Naive thymus-derived CD8-positive, alpha-beta T cell (primary cell): ENCODE measurements around the gene LSM14A. TPM values are rescaled to one million over a fixed set of nuclear protein-coding genes. Genes with fewer than 3 reads are reported as not detected.
"Not testable (repeated sequence)": the region's sequence is repeated elsewhere in the genome, so short reads cannot be mapped to it uniquely, and the experiment has no call there.

ENCODE experiments used
- ATAC-seq, 2 donors: fragments of 150-1000 bp; cut with Tn5 transposase in 1 of 2; sonication (Bioruptor Pico), chemical (Tn5 transposase) in 1 of 2; 1 replicate in 1 of 2; 2 replicates in 1 of 2; pipeline ENCODE4 v1.10.0; 2021; ENCODE audit warnings: mild to moderate bottlenecking in 2 of 2, moderate library complexity in 2 of 2
- POLR2A ChIA-PET: fragments of 350-600 bp; sonication (Branson Sonifier 250); formaldehyde crosslinking; loops from one replicate; lab custom pipeline; 2021; ENCODE audit warnings: antibody characterized with exemption; lab: Charles Lee
- DNase-seq, 10 donors: peaks; one replicate each; pipeline versions ENCODE4 v3.0.0 to v3.0.0-alpha.2; 2020 to 2022
- H3K27ac Mint-ChIP-seq, 10 donors: one replicate each; pipeline ENCODE4 v1.8.0; 2020 to 2022; ENCODE audit warnings: mild to moderate bottlenecking in 10 of 10, mixed read lengths in 10 of 10, moderate library complexity in 4 of 10, inconsistent platforms in 1 of 10
- H3K27me3 Mint-ChIP-seq, 5 donors: one replicate each; pipeline ENCODE4 v1.8.0; 2021 to 2022; ENCODE audit warnings: mixed read lengths in 5 of 5
- H3K36me3 Mint-ChIP-seq, 3 donors: one replicate each; pipeline ENCODE4 v1.8.0; 2020 to 2022; ENCODE audit warnings: mixed read lengths in 3 of 3, mild to moderate bottlenecking in 2 of 3, inconsistent platforms in 1 of 3
- H3K4me1 Mint-ChIP-seq, 4 donors: one replicate each; pipeline ENCODE4 v1.8.0; 2021 to 2022; ENCODE audit warnings: mixed read lengths in 4 of 4
- H3K4me3 Mint-ChIP-seq, 10 donors: one replicate each; pipeline ENCODE4 v1.8.0; 2020 to 2022; ENCODE audit warnings: mild to moderate bottlenecking in 10 of 10, mixed read lengths in 10 of 10, moderate library complexity in 6 of 10, inconsistent platforms in 1 of 10
- H3K9me3 Mint-ChIP-seq, 9 donors: one replicate each; pipeline ENCODE4 v1.8.0; 2020 to 2022; ENCODE audit warnings: mixed read lengths in 9 of 9, mild to moderate bottlenecking in 3 of 9, inconsistent platforms in 1 of 9, moderate library complexity in 1 of 9
- polyA plus RNA-seq, 3 donors: library from polyadenylated mRNA; unstranded; fragments of 300-500 nt; fragmentation: Illumina TruSeq; gene quantifications; one replicate each; pipeline ENCODE4 v1.2.3, GENCODE V29; 2021
- total RNA-seq, 8 experiments: library from RNA in 2 of 8; stranded (reverse) in 2 of 8; gene quantifications; one replicate each; pipeline ENCODE4 v1.2.3 and lab custom pipeline; 2021 to 2026

The LSM14A gene
- total and polyA plus RNA-seq, 5 experiments from 2014 or later = 163 to 209 (median 193) TPM

DNA sequence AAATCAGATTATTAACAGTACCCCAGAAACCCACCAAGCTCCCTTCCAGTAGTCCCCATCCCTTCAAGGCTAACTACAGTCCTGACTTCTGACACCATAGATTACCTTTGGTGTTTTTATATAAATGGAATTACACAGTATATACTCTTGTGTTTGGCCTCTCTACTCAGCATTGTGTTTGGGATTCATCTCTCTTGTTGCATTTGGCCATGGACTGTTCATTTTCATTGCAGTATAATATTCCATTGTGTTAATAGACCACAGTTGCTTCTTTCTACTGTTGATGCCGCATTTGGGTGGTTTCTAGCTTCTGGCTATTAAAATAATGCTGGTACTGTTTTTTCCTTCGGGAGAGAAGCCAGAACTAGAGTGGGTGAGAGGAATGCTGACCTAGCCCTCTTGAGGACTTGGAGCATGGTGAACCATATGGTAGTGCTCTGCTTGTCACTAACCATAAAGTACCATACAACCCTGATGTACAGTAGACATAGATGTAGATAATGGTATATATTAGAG lies 63.2 kb downstream of the LSM14A start:
- no peaks in the 10 kb centered on the region for H3K9me3 Mint-ChIP-seq
- peaks cover 0 to 5% (median 0%) of the 10 kb centered on the region in 3 donors for H3K36me3 Mint-ChIP-seq
- no peak for DNase-seq
- peaks cover 12 to 26% (median 19%) of the 10 kb centered on the region in 4 donors for H3K4me1 Mint-ChIP-seq
- H3K27ac Mint-ChIP-seq = peak overlapping the region in 4 of 10 donors; percentile 4 to 59 (median 34)
- no peak overlapping the region for H3K4me3 Mint-ChIP-seq
- no peak for ATAC-seq
- no peaks in the 10 kb centered on the region for H3K27me3 Mint-ChIP-seq
- POLR2A ChIA-PET = no interaction called here

DNA sequence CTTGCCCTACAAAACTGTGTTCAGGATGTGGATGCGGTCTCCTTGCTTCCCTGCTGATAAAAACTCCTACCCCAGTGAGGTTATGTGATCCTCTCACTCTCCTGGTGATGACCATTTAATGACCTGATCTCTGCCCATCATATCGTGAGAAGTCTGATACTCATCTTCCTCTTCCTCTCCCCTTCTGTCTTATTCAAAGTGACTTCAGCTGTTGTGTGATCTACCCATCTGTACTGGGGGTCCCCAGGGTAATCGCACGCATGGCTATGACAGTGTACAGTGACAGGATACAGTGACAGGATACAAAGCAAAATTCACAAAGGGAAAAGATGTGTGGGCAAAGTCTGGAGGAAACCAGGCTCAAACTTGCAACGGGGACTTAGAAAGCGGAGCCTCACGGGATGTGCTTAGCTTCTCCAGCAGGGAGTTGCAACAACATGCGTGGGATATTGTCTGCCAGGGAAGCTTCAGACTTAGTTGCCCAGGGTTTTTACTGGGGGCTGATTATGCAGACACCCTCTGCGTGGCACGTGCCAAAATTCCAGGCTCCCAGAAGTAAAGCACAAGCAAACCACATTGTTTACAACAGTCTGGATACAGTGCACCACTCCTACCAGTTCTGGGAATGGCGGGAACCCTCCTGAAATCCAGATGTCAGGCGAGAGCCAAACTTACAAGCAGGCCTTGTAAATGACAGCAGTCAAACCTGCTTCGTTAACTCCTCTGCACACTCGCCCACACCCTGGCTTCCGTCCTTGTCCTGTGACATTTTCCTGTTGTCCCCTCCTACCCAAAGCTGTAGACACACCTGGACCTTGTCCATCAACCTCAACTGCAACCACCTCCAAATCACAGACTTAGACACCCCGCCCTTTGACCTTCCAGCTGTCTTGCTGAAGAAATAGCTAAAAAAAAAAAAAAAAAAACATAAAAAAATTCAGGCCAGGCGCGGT lies 64.0 kb downstream of the LSM14A start:
- Mint-ChIP-seq H3K27ac (peak overlapping the region in 2 of 10 donors; percentile 33 to 48), H3K9me3 (no peaks in the 10 kb centered on the region), H3K27me3 (no peaks in the 10 kb centered on the region), H3K4me1 (peaks cover 10 to 20% (median 19%) of the 10 kb centered on the region in 4 donors), H3K4me3 (no peak overlapping the region), H3K36me3 (peaks cover 0 to 4% (median 0%) of the 10 kb centered on the region in 3 donors)
- no peak for ATAC-seq
- DNase-seq = no peak
- POLR2A ChIA-PET = interaction anchor here (0.6 kb wide), 1 partner anchor 34 kb away, joined by 5 read pairs; no protein-coding TSS in a partner anchor

DNA sequence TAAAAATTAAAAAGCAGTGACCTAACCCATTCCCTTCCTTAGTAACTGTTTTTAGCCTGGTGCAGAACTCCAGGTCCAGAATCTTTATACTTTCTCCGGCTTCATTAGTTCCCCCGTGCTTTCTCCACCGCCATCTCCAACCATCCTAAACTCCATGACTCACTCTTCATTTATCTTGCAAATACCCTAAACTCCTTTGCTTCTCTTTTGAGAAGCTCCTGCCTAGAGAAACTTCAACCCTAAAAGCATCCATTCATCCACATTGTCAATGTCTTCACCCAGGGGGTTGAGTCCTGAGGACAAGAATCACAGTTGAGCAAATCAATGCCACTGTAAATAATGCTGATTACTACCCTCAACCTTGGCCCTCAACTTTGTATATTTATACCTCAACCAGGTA lies 65.0 kb downstream of the LSM14A start:
- Mint-ChIP-seq H3K4me1 (peaks cover 9 to 23% (median 17%) of the 10 kb centered on the region in 4 donors), H3K4me3 (no peak overlapping the region), H3K27ac (peak overlapping the region in 3 of 10 donors; percentile 6 to 17 (median 11)), H3K36me3 (peaks cover 0 to 4% (median 0%) of the 10 kb centered on the region in 3 donors), H3K9me3 (no peaks in the 10 kb centered on the region), H3K27me3 (no peaks in the 10 kb centered on the region)
- DNase-seq (no peak), ATAC-seq (no peak)
- POLR2A ChIA-PET = interaction anchor here (0.6 kb wide), 1 partner anchor 110 kb away, joined by 3 read pairs; no protein-coding TSS in a partner anchor

DNA sequence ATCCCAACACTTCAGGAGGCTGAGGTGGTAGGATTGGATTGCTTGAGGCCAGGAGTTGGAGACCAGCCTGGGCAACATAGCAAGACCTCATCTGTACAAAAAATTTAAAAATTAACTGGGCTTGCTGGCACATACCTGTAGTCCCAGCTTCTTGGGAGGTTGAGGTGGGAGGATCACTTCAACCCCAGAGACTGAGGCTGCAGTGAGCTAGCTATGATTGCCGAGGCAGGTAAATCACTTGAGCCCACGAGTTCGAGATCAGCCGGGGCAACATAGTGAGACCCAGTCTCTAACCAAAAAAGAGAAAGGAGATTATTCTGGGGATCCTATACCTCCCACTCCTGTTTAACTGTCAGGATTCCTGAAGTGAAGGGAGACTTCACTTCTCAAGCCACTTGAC lies 65.6 kb downstream of the LSM14A start:
- no peak for DNase-seq
- POLR2A ChIA-PET = interaction anchor here (0.6 kb wide), 1 partner anchor 111 kb away, joined by 3 read pairs; no protein-coding TSS in a partner anchor
- H3K4me1 Mint-ChIP-seq = peaks cover 7 to 16% (median 10%) of the 10 kb centered on the region in 4 donors
- peak overlapping the region in 1 of 10 donors; percentile 61 for H3K27ac Mint-ChIP-seq
- no peaks in the 10 kb centered on the region for H3K27me3 Mint-ChIP-seq
- H3K36me3 Mint-ChIP-seq = peaks cover 0 to 3% (median 0%) of the 10 kb centered on the region in 3 donors
- H3K4me3 Mint-ChIP-seq = no peak overlapping the region
- no peak for ATAC-seq
- H3K9me3 Mint-ChIP-seq = no peaks in the 10 kb centered on the region

DNA sequence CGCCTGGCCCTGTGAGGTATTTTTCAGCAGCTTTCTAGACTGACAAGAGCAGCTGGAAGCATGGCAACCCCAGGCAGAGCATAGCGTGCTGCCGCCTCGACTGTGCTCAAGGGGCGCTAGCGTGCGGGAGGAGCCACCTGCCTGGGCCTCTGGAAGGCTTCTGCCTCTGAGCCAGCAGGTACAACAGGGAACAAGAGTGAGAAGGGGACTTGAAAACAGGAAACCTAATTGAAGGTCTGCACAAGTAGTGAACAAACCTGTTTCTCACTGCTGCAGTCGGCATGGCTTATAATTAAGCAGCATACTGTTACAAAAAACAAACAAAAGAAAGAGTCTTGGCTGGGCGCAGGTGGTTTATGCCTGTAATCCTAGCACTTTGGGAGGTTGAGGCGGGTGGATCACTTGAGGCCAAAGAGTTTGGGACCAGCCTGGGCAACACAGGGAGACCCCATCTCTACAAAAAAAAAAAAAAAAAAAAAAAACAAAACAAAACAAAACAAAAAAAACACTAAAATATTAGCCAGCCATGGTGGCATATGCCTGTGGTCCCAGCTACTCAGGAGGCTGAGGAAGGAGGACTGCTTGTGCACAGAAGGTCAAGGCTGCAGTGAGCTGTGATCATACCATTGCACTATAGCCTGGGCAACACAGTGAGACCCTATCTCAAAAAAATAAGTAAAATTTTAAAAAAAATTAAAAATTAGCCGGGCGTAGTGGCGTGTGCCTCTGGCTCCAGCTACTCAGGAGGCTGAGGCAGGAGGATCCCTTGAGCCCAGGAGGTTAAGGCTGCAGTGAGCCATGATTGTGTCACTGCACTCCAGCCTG lies 69.4 kb downstream of the LSM14A start:
- DNase-seq = no peak
- no peaks in the 10 kb centered on the region for H3K27me3 Mint-ChIP-seq
- H3K4me1 Mint-ChIP-seq = peaks cover 0 to 9% (median 5%) of the 10 kb centered on the region in 4 donors

DNA sequence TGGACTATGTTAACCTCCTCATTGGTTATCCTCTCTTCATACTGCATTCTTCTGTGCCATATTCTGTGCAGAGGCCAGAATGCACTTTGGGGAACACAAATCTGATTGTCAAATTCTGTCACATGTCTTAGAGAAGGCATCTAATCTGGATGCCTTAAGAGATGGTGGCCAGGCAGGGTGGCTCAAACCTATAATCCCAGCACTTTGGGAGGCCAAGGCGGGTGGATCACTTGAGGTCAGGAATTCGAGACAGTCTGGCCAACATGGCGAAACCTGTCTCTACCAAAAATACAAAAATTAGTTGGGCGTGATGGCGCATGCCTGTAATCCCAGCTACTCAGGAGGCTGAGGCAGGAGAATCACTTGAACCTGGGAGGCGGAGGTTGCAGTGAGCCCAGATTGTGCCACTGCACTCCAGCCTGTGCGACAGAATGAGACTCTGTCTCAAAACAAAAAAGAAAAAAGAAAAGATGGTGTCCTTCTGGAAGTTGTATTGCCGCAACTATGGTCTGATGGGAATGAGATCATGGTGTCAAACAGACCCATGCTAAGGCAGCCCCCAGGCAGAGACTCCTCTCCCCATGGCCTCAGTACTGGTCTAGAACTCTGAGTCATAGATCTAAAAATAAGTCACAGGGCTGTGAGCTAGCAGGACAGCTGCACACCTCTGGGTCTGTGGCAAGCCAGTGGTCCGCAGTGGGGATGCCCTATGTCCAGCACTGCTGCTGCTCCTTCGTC lies 71.0 kb downstream of the LSM14A start:
- H3K4me1 Mint-ChIP-seq, DNase-seq, H3K4me3 Mint-ChIP-seq, H3K27ac Mint-ChIP-seq, H3K9me3 Mint-ChIP-seq, H3K36me3 Mint-ChIP-seq, H3K27me3 Mint-ChIP-seq, ATAC-seq: not testable (repeated sequence)
- POLR2A ChIA-PET = interaction anchor here (0.7 kb wide), 1 partner anchor 51 kb away, joined by 6 read pairs; no protein-coding TSS in a partner anchor

More for the DNA sequence above, 69.4 kb downstream of the LSM14A start:
- Mint-ChIP-seq H3K27ac (peak overlapping the region in 3 of 10 donors; percentile 55 to 75 (median 55)), H3K9me3 (no peaks in the 10 kb centered on the region), H3K4me3 (no peak overlapping the region), H3K36me3 (peaks cover 0 to 3% (median 0%) of the 10 kb centered on the region in 3 donors)
- ATAC-seq = peak; percentile 44 to 47
- POLR2A ChIA-PET = interaction anchor here (0.7 to 1.4 kb wide), 2 partner anchors 24 to 186 kb away, joined by 3 to 10 read pairs; no protein-coding TSS in a partner anchor

DNA sequence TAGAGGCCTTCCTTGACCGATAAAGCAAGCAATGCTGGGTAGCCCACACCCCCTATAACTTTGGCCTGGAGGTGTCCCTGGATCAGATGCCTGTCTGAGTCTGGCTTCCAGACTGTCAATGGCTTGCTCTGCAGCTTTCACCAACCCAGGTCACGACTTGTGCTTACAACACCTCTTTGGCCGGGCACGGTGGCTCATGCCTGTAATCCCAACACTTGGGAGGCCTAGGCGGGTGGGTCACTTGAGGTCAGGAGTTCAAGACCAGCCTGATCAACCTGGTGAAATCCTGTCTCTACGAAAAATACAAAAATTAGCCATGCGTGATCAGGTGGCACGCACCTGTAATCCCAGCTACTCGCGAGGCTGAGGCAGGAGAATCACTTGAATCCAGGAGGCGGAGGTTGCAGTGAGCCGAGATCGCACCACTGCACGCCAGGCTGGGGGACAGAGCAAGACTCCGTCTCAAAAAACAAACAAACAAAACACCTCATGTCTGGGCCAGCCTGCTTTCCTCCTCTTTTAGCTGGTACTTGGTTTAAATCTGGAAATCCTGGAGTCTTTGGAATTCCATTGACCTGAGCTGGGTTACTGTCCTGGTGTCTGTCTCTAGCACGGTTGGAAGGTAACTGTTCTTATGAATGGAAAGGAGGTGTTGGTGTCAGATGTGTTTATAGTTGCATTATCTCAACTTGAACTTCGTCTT lies 71.7 kb downstream of the LSM14A start:
- H3K4me1 Mint-ChIP-seq = peaks cover 0 to 4% (median 3%) of the 10 kb centered on the region in 4 donors
- H3K27ac Mint-ChIP-seq = no peak overlapping the region
- ATAC-seq = no peak
- no peaks in the 10 kb centered on the region for H3K36me3 Mint-ChIP-seq
- H3K4me3 Mint-ChIP-seq = no peak overlapping the region
- no peak for DNase-seq
- H3K27me3 Mint-ChIP-seq = no peaks in the 10 kb centered on the region
- POLR2A ChIA-PET = interaction anchor here (1.4 kb wide), 1 partner anchor 121 kb away, joined by 3 read pairs; the partner anchor contains the start of gene GPI
- no peaks in the 10 kb centered on the region for H3K9me3 Mint-ChIP-seq

DNA sequence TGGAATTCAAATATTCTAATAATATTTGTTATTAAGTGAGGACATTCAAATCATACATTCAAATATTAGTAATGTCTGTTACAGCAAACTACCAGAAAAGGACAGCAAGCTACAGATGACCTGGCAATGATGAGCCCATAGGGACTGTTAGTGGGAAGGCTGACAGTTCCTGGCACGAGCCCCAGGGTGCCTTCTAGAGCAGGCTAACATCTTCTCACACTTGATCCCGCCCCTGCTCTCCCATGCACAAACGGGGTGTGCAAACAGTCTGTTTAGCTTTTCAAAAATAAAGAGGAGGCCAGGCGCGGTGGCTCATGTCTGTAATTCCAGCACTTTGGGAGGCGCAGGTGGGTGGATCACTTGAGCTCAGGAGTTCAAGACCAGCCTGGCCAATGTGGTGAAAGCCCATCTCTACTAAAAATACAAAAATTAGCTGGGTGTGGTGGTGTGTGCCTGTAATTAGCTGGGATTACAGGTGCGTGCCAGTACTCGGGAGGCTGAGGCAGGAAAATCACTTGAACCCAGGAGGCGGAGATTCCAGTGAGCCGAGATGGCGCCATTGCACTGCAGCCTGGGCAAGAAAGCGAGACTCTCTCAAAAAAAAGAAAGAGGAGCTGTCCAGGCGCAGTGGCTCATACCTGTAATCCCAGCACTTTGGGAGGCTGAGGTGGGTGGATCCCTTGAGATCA lies 72.5 kb downstream of the LSM14A start:
- H3K27me3 Mint-ChIP-seq = no peaks in the 10 kb centered on the region
- H3K4me3 Mint-ChIP-seq = no peak overlapping the region
- H3K4me1 Mint-ChIP-seq = peaks cover 0 to 4% (median 3%) of the 10 kb centered on the region in 4 donors
- H3K36me3 Mint-ChIP-seq = no peaks in the 10 kb centered on the region
- no peaks in the 10 kb centered on the region for H3K9me3 Mint-ChIP-seq
- POLR2A ChIA-PET = interaction anchor here (1.4 kb wide), 1 partner anchor 120 kb away, joined by 3 read pairs; the partner anchor contains the start of gene GPI
- DNase-seq (no peak), ATAC-seq (no peak)
- H3K27ac Mint-ChIP-seq = peak overlapping the region in 1 of 10 donors; percentile 39

DNA sequence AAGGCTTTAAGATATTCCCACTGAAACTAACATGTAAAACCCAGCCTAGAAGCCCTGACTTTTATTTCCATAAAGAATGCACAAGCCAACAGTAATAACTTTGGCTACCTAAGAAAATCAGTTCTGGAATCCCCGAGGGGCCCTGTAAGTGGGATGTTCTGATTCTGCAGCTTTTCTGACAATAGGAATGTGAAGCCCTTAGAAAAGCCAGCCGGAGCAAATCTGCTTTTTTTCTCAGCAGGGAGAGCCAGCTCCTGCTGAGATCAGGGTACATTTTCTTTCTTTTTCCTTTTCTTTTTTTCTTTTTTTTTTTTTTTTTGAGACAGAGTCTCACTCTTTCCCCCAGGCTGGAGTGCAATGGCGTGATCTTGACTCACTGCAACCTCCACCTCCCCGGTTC lies 74.0 kb downstream of the LSM14A start:
- H3K4me3 Mint-ChIP-seq = no peak overlapping the region
- H3K36me3 Mint-ChIP-seq = no peaks in the 10 kb centered on the region
- no peaks in the 10 kb centered on the region for H3K9me3 Mint-ChIP-seq
- DNase-seq (no peak), ATAC-seq (no peak)
- no peaks in the 10 kb centered on the region for H3K27me3 Mint-ChIP-seq
- POLR2A ChIA-PET = no interaction called here
- H3K27ac Mint-ChIP-seq = no peak overlapping the region
- peaks cover 0 to 4% (median 2%) of the 10 kb centered on the region in 4 donors for H3K4me1 Mint-ChIP-seq

DNA sequence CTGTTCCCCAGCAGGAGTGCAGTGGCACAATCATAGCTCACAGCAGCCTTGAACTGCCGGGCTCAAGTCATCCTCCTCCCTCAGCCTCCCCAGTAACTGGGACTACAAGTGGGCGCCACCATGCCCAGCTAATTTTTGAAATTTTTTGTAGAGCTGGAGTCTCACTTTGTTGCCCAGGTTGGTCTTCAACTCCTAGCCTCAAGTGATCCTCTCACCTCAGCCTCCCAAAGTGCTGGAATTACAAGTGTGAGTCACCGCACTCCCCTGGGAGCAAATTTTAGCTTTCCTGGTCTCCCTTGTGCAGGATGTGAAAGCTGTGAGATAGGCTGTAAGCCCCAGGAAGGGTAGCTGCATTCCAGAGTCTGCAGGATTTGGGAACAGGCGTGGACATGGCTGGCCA lies 76.6 kb downstream of the LSM14A start:
- H3K4me3 Mint-ChIP-seq = no peak overlapping the region
- DNase-seq = no peak

More for the DNA sequence above, 76.6 kb downstream of the LSM14A start:
- no peaks in the 10 kb centered on the region for H3K9me3 Mint-ChIP-seq
- POLR2A ChIA-PET = interaction anchor here (0.6 kb wide), 1 partner anchor 75 kb away, joined by 4 read pairs; no protein-coding TSS in a partner anchor
- no peak for ATAC-seq
- peaks cover 1 to 9% (median 6%) of the 10 kb centered on the region in 4 donors for H3K4me1 Mint-ChIP-seq
- H3K27me3 Mint-ChIP-seq = no peaks in the 10 kb centered on the region
- H3K27ac Mint-ChIP-seq = no peak overlapping the region
- H3K36me3 Mint-ChIP-seq = no peaks in the 10 kb centered on the region
